GM11168 (cell line): ENCODE results near the gene TIGD7.

Experiments used
- in situ Hi-C: fragments of 300-500 bp; cut with MboI; formaldehyde crosslinking; loops from one replicate; pipeline ENCODE4 v1.12.0; 2022; ENCODE audit warnings: low sequenced_read_pairs; ENCODE audit not compliant: unreplicated experiment

The TIGD7 gene

DNA sequence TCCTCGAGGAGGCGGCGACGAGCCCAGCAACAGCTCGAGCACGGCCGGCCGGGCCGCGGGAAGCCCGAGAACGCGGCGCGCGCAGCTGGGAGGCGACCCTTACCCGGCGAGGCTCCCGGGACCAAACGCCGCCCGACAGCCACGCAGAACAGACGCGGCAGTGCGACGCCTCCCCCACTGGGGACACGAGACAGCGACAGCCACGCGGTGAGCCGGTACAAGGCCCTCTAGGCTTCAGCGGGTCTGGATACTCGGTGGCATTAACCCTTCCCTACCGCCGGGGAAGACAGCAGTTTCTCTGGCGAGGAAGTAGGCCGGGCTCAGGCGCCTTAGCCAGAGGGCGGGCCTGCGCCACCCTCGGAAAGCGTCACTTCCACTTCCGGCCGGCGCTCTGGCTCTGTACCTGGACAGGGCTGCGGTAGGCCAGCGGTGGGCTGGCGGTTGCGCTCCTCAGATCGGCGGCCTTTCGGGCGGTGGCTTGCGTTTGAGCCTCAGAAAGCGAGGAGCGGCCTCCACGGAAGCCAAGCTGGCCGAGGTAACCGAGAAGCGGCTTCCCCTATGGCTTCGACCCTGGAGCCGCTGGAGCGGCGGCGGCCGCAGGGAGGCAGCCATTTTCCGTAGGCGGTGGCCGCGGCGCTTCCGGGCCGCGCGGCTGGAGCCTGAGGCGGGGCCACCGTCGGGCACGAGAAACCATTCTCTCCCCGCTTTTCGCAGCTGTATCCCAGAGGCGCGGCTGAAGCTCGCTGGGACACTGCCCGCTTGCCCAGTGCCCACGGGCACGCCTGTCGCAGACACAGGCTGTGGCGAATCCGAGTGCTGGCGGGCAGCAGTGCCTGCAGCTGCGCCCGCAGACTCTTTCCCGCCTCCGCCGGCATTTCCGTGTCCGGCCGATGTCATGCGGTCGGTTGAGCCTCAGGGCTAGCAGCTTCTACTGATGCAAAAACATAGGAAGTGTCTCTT lies at the start of gene TIGD7, which contains the start of gene ZNF75A:
Gene TIGD7 (minus strand): TSS at position 322 of the 960 bp plus-strand sequence. CDS start 4,816 bp downstream, outside the sequence.
Gene ZNF75A (plus strand): TSS at position 389 of the 960 bp plus-strand sequence. CDS start 2,932 bp downstream, outside the sequence.
- in situ Hi-C loops, result no loop called here

GRCh38 chr16:3349175-3349574 lies 43.9 kb upstream of the TIGD7 start:
- in situ Hi-C loops, result no loop called here

DNA sequence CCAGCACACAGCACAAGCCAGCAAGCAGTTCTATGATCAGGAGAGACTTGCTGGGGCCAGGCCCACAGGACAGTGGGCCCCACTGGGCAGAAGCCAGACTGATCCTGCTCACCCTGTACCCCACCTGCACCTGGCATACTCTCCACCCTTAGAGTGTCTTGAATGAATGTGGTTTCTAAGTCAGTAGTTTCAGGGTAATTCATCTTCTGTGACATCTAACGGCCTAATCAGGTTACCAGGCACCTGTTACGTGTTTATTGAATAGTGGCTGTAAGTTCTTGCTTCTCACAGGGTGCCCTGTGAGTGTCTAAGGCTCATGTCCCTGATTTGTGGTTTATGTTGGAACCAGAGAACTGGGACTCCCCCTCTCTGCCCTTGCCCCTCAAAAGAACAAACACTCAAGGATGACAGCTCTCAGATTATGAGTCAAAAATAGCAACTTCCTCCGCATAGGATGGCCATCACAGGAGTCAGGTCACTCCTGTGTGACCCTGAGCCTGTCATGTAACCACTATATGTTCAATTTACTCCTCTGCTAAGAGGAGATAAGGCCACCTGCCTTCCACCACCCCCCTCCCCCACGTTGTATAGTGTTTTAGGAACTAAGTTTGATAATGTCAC lies 43.4 kb upstream of the TIGD7 start:
- in situ Hi-C loops, result no loop called here

DNA sequence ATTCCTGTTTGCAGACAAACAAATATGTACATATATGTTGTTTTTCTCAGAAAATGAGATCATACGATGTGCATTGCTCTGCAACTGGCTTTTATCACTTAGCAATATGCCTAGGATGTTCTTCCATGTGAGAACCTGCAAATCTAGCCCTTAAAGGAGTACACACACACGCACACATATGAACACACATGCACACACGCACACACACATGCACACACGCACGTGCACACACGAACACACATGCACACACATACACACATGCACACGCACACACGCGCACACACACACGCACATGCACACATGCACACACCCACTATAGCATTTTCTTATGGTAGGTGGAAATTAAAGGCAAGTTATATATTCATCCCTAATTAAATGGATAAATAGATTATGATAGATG lies 42.4 kb upstream of the TIGD7 start:
- in situ Hi-C loops, result no loop called here

DNA sequence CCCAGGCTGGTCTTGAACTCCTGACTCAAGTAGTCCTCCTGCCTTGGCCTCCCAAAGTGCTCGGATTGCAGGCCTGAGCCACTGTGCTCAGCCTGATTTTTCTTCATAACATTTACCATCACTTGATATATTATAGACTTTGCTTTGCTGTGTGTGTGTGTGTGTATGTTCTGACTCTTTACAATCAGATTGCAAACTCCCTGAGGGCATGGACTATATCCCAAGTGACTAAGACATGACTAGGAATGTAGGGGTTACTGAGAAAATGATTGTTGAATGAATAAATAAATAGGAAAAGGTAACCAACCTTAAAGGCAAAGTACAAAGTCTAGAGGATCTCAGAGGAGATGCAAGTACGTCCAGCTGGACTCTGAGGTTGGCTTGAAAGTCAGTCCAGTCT lies 40.8 kb upstream of the TIGD7 start:
- in situ Hi-C loops, result no loop called here

DNA sequence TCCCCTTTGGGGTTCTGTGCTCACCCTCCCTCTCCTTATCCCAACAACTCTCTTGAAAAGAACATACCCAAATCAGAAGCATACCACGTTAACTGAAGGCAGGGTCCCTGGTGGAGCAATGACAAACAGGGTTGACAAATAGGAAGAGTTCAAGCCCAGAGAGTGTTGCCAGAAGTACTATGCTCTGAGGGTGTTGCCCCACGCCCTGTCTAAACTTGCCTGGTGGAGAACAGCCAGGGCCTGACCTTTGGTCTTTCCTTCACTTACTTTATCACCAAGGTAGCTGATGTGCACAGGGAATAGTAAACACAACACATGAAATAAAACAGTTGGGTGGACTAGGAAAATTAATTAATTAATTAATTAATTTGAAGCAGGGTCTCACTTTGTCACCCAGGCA lies 23.4 kb upstream of the TIGD7 start:
- in situ Hi-C loops, result no loop called here

GRCh38 chr16:3328104-3328503 lies 22.9 kb upstream of the TIGD7 start:
- in situ Hi-C loops, result no loop called here

DNA sequence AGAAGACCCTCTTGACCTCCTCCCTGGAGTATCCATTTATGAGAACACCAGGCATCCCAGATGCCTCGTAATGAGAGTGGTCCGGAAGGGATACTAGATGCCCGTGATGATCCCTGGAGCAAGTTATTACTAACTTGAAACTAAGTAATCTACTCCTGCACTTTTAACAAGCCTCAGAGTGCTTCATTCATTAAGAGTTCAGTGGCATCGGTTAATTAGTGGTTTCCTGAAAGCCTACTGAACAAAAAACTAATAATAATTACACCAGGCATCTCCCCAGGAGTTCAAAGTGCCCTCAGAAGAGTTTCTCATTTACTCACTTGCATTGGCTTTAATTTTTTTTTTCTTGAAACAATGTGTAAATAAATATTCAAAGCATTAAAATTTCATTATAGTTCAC lies 22.3 kb upstream of the TIGD7 start:
- in situ Hi-C loops, result no loop called here

- in situ Hi-C loops, result no loop called here
These were observed 16.6 kb upstream of the TIGD7 start for GRCh38 chr16:3321816-3322215.

GRCh38 chr16:3317315-3317999 lies 12.2 kb upstream of the TIGD7 start:
- in situ Hi-C loops, result no loop called here

DNA sequence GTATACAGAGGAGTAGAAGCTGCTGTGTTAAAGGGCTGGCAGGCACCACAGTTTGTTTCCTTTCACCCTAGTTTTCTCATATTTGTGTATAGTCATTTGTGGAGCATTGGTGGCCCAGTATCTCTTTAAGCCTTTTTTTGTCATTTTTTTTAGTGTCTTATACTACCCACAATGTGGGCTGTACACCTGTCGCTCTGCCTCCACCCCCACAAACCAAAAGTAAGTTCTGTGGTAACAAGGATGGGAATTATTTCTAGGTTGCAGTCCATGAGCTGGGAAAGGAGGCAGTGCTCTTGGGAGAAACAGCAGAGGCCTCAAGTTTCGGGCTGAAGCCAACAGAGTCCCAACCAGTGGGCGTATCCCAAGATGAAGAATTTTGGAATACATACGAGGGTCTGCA lies 6.3 kb upstream of the TIGD7 start:
- in situ Hi-C loops, result no loop called here

DNA sequence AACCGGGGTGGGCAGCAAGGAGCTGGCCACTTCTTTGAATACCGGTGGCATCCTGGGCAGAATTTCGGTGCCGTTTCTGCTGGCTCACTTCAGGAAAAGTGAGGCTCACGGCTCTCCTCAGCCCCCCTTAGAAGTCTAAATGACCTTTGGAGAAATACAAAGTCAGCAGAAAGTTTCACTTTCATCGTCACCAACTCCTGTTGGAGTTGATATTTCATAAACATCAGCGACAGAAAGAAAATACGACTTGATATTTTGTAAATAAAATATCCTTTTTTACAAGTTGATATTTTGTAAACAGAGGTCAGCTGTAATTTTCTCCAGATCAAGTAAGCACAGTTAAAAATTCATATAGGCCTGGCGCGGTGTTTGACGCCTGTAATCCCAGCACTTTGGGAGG lies 848 bp upstream of the TIGD7 start:
- in situ Hi-C loops, result no loop called here

DNA sequence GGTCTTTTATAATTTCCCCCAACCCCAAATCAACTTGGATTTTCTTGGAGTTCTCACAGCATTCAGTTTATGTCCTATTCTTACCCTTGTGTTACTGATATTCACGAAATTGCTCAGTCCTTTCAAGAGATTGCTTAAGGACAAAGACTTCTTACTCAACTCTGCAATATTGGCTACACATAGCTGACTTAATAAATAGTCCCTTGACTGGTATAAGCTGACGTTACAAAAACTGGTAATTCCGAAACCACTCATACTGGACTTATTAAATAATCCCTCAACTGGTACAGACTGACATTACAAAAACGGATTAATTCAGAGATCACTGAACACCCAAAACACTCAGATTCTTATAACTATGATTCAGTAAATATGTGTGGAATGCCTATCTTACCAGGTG lies 860 bp downstream of the TIGD7 start:
- in situ Hi-C loops, result no loop called here

DNA sequence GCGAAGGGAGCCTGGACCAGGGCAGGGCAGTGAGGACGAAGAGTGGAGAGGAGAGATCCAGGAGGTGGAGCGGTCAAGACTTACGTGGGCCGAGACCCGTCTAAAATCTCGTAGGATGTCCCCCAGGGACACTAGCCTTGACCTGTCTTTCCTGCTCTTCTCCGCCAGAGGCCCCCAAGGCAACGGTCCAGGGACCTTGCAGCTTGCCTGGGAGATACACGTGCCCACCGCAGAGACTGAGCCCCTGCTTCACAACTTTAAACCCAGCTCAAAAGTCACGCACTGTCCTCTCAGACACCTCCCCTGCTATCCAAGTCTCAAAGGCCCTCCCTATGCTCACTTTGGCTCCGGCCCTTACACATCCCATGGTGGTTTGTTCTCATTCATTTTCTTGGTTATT lies 9.4 kb downstream of the TIGD7 start:
- in situ Hi-C loops, result no loop called here

DNA sequence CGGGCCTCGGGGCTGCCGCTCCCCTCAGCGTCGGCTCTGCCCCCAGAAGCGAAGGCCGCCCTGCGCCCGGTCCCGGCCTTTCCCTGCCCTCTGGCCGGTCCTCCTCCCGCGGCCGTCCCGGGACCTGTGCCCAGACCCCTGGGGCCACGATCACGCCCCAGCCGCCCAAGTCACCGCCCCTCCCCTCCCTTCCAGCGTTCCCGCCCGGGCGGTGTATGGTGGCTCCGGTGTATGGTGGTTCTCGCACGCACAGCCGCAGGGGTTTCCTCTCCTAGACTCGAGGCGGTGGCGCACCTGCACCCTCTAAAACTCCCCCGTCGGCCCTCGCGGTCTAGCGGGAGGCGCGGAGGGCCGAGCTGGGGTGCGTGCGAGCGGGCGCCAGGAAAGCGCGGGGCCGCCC lies 10.0 kb downstream of the TIGD7 start:
- in situ Hi-C loops, result no loop called here

- in situ Hi-C loops, result no loop called here
These were observed 12.6 kb downstream of the TIGD7 start for GRCh38 chr16:3292604-3293003.

GRCh38 chr16:3289998-3290673 lies 15.1 kb downstream of the TIGD7 start:
- in situ Hi-C loops, result no loop called here

DNA sequence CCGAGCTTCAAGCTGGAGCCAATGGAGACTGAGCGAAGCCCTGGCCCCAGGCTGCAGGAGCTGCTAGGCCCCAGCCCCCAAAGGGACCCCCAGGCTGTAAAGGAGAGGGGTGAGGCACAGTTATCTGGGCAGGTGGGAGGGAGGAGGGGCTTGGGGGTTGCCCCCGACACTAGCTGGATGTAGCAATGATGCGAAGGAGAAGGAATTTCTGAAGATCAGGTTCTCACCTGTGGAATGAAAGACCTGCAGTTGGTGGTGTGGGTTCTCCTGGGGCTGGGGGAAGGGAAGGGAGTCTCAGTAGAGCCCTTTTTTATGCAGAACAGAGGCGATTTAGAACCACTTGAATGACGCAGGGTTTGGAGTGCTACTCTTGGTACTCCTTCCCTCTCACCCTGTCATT lies 20.1 kb downstream of the TIGD7 start:
- in situ Hi-C loops, result no loop called here

DNA sequence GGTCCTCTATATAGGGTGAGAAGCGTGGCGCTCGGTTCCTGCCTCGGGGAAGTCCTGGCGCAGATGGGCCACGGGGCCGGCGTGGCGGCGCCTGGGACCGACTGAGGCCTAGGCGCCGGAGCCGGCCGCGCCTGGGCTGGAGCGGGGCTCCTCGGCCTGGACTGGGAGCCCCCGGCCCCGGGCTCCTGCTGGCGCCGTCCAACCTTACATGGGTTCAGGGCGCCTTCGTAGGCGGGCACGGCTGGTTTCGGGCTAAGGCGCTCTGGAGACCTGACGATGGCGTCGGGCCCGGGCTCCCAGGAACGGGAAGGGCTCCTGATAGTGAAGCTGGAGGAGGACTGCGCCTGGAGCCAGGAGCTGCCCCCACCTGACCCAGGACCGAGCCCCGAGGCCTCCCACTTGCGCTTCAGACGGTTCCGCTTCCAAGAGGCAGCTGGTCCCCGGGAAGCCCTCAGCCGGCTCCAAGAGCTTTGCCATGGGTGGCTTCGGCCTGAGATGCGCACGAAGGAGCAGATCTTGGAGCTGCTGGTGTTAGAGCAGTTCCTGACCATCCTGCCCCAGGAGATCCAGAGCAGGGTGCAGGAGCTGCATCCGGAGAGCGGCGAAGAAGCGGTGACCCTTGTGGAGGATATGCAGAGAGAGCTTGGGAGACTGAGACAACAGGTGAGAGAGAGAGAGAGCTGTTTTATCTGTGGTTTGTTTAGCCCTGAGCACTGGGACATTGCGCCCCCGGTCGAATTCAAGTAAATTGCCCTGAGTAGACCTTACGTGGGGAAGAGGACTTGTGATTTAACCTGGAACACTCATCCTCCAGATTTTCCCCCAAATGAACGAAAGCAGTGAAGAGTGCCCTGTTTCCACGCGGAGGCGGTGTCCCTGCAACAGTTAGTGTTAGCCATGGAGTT lies 21.4 kb downstream of the TIGD7 start:
- in situ Hi-C loops, result no loop called here
